ENCODE data around the gene PPP4R2. TPM values are rescaled to one million over a fixed set of nuclear protein-coding genes. Genes with fewer than 3 reads are reported as not detected.
"Not testable (repeated sequence)": the region's sequence is repeated elsewhere in the genome, so short reads cannot be mapped to it uniquely, and the experiment has no call there.

Gene PPP4R2
- total RNA-seq, 2 donors from 2014 or later = 60.3 to 92.9 TPM

DNA sequence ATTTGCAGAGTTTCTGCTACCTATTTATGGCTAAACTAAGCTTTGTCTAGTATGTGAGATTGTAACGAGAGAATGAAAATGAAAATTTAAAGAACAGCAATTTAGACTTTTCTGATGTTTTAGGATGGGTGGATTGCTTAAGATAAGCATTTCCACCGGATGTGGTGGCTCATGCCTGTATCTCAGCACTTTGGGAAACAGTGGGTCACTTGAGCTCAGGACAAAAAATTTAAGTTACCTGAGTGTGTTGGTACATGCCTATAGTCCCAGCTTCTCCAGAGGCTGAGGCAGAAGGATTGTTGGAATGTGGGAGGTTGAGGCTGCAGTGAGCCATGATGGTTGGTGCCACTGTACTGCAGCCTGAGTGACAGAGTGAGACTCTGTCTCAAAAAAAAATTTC, 3.3 kb downstream of the PPP4R2 start:
- Histone ChIP-seq H3K27ac (no peak overlapping the region), H3K36me3 (no peaks in the 10 kb centered on the region), H3K4me3 (no peak overlapping the region), H3K4me1 (peaks cover 20% of the 10 kb centered on the region), H3K27me3 (no peaks in the 10 kb centered on the region), H3K9ac (ENCODE audit: low read depth in 2 of 2, low read length in 2 of 2) (no peak overlapping the region), H3K9me3 (no peaks in the 10 kb centered on the region)
- TF ChIP-seq CTCF (IDR thresholded peaks at IDR 0.05) = no peak
- no peak for DNase-seq
- intact Hi-C loops (cut with DNase I) = loop anchor here (5.0 kb wide), 1 partner anchor 53 kb away; no protein-coding TSS in a partner anchor

- H3K9ac ChIP-seq (ENCODE audit: low read depth in 2 of 2, low read length in 2 of 2); H3K27ac ChIP-seq; H3K27me3 ChIP-seq; H3K9me3 ChIP-seq; H3K36me3 ChIP-seq; DNase-seq; intact Hi-C loops (cut with DNase I); H3K4me3 ChIP-seq: not testable (repeated sequence)
- peaks cover 14% of the 10 kb centered on the region for H3K4me1 ChIP-seq
These were observed 6.4 kb downstream of the PPP4R2 start for GRCh38 chr3:73003050-73003449.

- no peak overlapping the region for H3K9ac ChIP-seq (ENCODE audit: low read depth in 2 of 2, low read length in 2 of 2)
- no peak for TF ChIP-seq CTCF (IDR thresholded peaks at IDR 0.05)
- H3K9me3 ChIP-seq = no peaks in the 10 kb centered on the region
- intact Hi-C loops (cut with DNase I) = no loop called here
- DNase-seq = no peak
- peaks cover 3% of the 10 kb centered on the region for H3K4me1 ChIP-seq
- H3K27ac ChIP-seq = no peak overlapping the region
- H3K4me3 ChIP-seq = no peak overlapping the region
- no peaks in the 10 kb centered on the region for H3K36me3 ChIP-seq
- H3K27me3 ChIP-seq = no peaks in the 10 kb centered on the region
These were observed 7.7 kb downstream of the PPP4R2 start for GRCh38 chr3:73004316-73004715.

DNA sequence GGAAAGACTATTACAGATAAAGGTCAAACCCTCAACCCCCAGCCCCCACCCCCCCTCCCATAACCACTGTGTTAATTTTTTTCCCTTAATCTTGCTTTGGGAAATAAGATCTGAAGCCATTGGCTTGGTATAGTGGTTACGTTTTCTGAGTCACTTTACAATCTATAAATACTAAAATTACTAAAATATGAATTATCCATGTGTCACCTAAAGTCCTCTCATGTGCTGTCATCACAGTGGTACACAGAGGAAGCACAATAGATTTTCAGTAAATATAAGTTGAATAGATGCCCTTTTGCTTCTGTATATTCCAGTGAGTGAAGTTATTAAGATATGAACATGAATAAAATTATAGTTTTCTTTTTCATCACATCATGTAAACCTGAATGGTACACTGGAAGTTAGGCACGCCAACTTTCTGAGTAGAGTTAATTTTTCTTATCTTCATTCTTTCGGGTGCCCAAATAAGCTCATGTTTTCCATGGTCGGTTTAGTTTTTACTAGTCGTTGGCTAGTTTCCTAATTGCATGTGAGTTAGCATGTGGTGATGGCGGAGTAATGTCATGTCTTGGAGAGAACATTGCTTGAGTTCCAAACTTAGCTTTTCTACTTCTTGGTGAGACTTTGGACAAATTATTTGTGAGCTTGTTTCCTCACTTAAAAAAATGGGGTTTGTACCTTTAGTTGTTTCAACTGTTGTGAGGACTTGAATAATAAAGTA, 11.5 kb downstream of the PPP4R2 start:
- Histone ChIP-seq H3K36me3 (no peaks in the 10 kb centered on the region), H3K9me3 (no peaks in the 10 kb centered on the region), H3K27ac (no peak overlapping the region), H3K4me1 (no peaks in the 10 kb centered on the region), H3K4me3 (no peak overlapping the region), H3K27me3 (no peaks in the 10 kb centered on the region), H3K9ac (ENCODE audit: low read depth in 2 of 2, low read length in 2 of 2) (no peak overlapping the region)
- TF ChIP-seq CTCF (IDR thresholded peaks at IDR 0.05) = no peak
- intact Hi-C loops (cut with DNase I) = no loop called here
- no peak for DNase-seq

GRCh38 chr3:73009008-73009407, 12.4 kb downstream of the PPP4R2 start:
- no peaks in the 10 kb centered on the region for H3K27me3 ChIP-seq
- H3K36me3 ChIP-seq = no peaks in the 10 kb centered on the region
- DNase-seq = no peak
- TF ChIP-seq CTCF (IDR thresholded peaks at IDR 0.05) = no peak
- intact Hi-C loops (cut with DNase I) = no loop called here
- H3K9ac ChIP-seq (ENCODE audit: low read depth in 2 of 2, low read length in 2 of 2) = no peak overlapping the region
- H3K4me3 ChIP-seq = no peak overlapping the region
- no peaks in the 10 kb centered on the region for H3K4me1 ChIP-seq
- H3K27ac ChIP-seq = no peak overlapping the region
- H3K9me3 ChIP-seq = no peaks in the 10 kb centered on the region

GRCh38 chr3:73009750-73010149, 13.1 kb downstream of the PPP4R2 start:
- Histone ChIP-seq H3K27me3 (no peaks in the 10 kb centered on the region), H3K27ac (no peak overlapping the region), H3K36me3 (no peaks in the 10 kb centered on the region), H3K9me3 (no peaks in the 10 kb centered on the region), H3K4me1 (no peaks in the 10 kb centered on the region), H3K4me3 (no peak overlapping the region), H3K9ac (ENCODE audit: low read depth in 2 of 2, low read length in 2 of 2) (no peak overlapping the region)
- no peak for DNase-seq
- intact Hi-C loops (cut with DNase I) = no loop called here
- no peak for TF ChIP-seq CTCF (IDR thresholded peaks at IDR 0.05)
